Neural cell (in vitro differentiated cells): ENCODE data around the gene BOD1.

Experiments used
- CTCF ChIP-seq: fragments of 450-650 bp; IDR thresholded peaks from 2 replicates; pipeline ENCODE4 v1.5.1; 2014; ENCODE audit warnings: antibody characterized with exemption, mild to moderate bottlenecking, moderate library complexity; ENCODE audit not compliant: poor library complexity, severe bottlenecking
- EP300 ChIP-seq: fragments of 450-650 bp; conservative IDR thresholded peaks from 2 replicates; pipeline ENCODE4 v1.6.1; 2014; ENCODE audit warnings: antibody characterized with exemption, mild to moderate bottlenecking, moderate library complexity; ENCODE audit not compliant: poor library complexity, severe bottlenecking
- POLR2AphosphoS5 ChIP-seq: IDR thresholded peaks from 2 replicates; pipeline ENCODE4 v1.6.1; 2012
- RAD21 ChIP-seq: fragments of 450-650 bp; conservative IDR thresholded peaks from 2 replicates; pipeline ENCODE4 v1.6.1; 2014; ENCODE audit warnings: antibody characterized with exemption, mild to moderate bottlenecking, moderate library complexity
- SMC3 ChIP-seq: fragments of 450-650 bp; conservative IDR thresholded peaks from 2 replicates; pipeline ENCODE4 v1.6.1; 2014; ENCODE audit warnings: antibody characterized with exemption, mild to moderate bottlenecking, moderate library complexity; ENCODE audit not compliant: poor library complexity
- TF ChIP-seq, protein P1 (sequence below): IDR thresholded peaks from 2 replicates; pipeline ENCODE4 v1.6.1; 2012; ENCODE audit warnings: borderline replicate concordance

DNA sequence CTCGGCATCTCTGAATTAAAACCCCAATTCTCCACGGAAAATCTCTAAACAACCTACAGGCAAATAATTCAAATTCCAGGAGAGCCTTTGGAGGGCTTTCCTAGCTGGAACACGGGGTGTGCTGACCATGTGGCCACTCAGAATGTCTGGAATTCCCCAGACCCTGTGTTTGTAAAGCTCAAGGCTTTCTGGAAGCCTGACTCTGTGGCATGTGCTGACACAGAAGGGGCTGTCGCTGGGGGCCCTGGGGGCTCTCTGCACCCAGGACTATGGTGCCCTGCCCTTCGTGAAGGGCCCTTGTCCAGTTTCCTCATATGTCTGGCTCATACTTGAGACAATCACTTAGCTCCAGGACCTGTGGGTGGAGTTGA is 29.0 kb upstream of the BOD1 start:
- TF ChIP-seq CTCF (no peak), SMC3 (no peak), EP300 (no peak), RAD21 (no peak), POLR2AphosphoS5 (no peak)
- TF ChIP-seq, protein P1, sequence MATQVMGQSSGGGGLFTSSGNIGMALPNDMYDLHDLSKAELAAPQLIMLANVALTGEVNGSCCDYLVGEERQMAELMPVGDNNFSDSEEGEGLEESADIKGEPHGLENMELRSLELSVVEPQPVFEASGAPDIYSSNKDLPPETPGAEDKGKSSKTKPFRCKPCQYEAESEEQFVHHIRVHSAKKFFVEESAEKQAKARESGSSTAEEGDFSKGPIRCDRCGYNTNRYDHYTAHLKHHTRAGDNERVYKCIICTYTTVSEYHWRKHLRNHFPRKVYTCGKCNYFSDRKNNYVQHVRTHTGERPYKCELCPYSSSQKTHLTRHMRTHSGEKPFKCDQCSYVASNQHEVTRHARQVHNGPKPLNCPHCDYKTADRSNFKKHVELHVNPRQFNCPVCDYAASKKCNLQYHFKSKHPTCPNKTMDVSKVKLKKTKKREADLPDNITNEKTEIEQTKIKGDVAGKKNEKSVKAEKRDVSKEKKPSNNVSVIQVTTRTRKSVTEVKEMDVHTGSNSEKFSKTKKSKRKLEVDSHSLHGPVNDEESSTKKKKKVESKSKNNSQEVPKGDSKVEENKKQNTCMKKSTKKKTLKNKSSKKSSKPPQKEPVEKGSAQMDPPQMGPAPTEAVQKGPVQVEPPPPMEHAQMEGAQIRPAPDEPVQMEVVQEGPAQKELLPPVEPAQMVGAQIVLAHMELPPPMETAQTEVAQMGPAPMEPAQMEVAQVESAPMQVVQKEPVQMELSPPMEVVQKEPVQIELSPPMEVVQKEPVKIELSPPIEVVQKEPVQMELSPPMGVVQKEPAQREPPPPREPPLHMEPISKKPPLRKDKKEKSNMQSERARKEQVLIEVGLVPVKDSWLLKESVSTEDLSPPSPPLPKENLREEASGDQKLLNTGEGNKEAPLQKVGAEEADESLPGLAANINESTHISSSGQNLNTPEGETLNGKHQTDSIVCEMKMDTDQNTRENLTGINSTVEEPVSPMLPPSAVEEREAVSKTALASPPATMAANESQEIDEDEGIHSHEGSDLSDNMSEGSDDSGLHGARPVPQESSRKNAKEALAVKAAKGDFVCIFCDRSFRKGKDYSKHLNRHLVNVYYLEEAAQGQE: no peak
